ENCODE data around the gene PXYLP1.

The PXYLP1 gene

GRCh38 chr3:141242377-141243092 lies 10.9 kb downstream of the PXYLP1 start:
- H2BK120ac ChIP-seq (ENCODE audit: low read depth, low read length), result no peak overlapping the region
- H2BK5ac ChIP-seq (ENCODE audit: low read length), result no peak overlapping the region
- no CpG with 5 or more reads among the region's 5 CpGs for WGBS, 2 donors (ENCODE audit: extremely low coverage in 2 of 2, insufficient read length in 2 of 2, insufficient replicate concordance in 1 of 2)
- no peak overlapping the region for H4K8ac ChIP-seq (ENCODE audit: low read depth, low read length)
- H4K91ac ChIP-seq (ENCODE audit: low read depth, low read length, poor library complexity), result no peak overlapping the region
- no peak overlapping the region for H3K4ac ChIP-seq (ENCODE audit: low read length)
- no peak overlapping the region for H2AFZ ChIP-seq (ENCODE audit: low read length)
- no peak for DNase-seq (ENCODE audit: low spot score)
- no peak overlapping the region for H2BK15ac ChIP-seq (ENCODE audit: low read length)
- no peak overlapping the region for H3K14ac ChIP-seq (ENCODE audit: low read length)
- H3K9me3 ChIP-seq (replicated peaks in 1 of 2; ENCODE audit: control insufficient read depth in 2 of 2, insufficient read depth in 1 of 2, low read depth in 1 of 2, low read length in 2 of 2), result peaks cover 0 to 5% of the 10 kb centered on the region in 2 donors
- H3K27me3 ChIP-seq (ENCODE audit: control insufficient read depth in 3 of 3, insufficient read depth in 3 of 3, low read depth in 1 of 3, low read length in 3 of 3), result no peaks in the 10 kb centered on the region
- H3K4me3 ChIP-seq (ENCODE audit: low read length in 2 of 2), result no peak overlapping the region
- H3K23ac ChIP-seq (ENCODE audit: low read depth, low read length, poor library complexity), result no peak overlapping the region
- H3K18ac ChIP-seq (ENCODE audit: low read length), result peak overlapping the region; percentile 50
- peaks cover 0 to 42% of the 10 kb centered on the region in 2 donors for H3K36me3 ChIP-seq (replicated peaks in 1 of 2; ENCODE audit: control insufficient read depth in 2 of 2, insufficient read depth in 2 of 2, low read length in 2 of 2)
- H2BK12ac ChIP-seq (ENCODE audit: low read length), result no peak overlapping the region
- H3K4me1 ChIP-seq (ENCODE audit: control insufficient read depth in 2 of 2, insufficient read depth in 1 of 2, low read depth in 1 of 2, low read length in 2 of 2), result peaks cover 0 to 8% of the 10 kb centered on the region in 2 donors
- no peak overlapping the region for H3K27ac ChIP-seq (replicated peaks; ENCODE audit: low read length)
- no peak overlapping the region for H2AK5ac ChIP-seq (ENCODE audit: low read depth, low read length)
- H3K79me1 ChIP-seq (ENCODE audit: low read depth, low read length), result peaks cover 3% of the 10 kb centered on the region
- H3K9ac ChIP-seq (ENCODE audit: low read depth, low read length, poor library complexity), result no peak overlapping the region
- H3K4me2 ChIP-seq (ENCODE audit: insufficient read depth, low read length, poor library complexity, severe bottlenecking), result no peak overlapping the region

DNA sequence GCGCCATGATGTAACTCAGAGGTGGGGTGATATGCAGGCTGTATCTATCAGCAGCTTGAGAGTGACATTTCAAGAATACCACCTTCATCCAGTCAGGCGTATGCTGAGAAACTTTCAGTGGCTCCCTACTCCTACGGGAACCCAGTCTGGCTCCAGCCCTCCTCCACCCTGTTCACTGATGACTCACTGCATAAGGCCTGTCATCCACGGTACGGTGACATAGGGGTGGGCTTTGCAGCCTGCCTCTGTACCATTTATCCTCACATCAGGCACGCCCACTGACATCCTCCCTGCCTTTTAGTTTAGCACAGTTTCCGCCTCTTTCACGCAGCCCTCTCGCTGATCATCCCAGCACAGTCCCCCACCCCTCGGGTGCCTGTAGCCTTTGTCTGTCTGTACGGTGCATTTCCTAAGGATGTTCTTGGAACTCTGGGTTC lies 11.7 kb downstream of the PXYLP1 start:
- no peak overlapping the region for H2BK5ac ChIP-seq (ENCODE audit: low read length)
- no peaks in the 10 kb centered on the region for H3K27me3 ChIP-seq (ENCODE audit: control insufficient read depth in 3 of 3, insufficient read depth in 3 of 3, low read depth in 1 of 3, low read length in 3 of 3)
- no peak for DNase-seq (ENCODE audit: low spot score)
- H3K4me3 ChIP-seq (ENCODE audit: low read length in 2 of 2), result peak overlapping the region in 1 of 2 donors; percentile 39
- peak overlapping the region; percentile 70 for H3K23ac ChIP-seq (ENCODE audit: low read depth, low read length, poor library complexity)
- no peak overlapping the region for H2AK5ac ChIP-seq (ENCODE audit: low read depth, low read length)
- peak overlapping the region; percentile 14 for H3K14ac ChIP-seq (ENCODE audit: low read length)
- H2AFZ ChIP-seq (ENCODE audit: low read length), result no peak overlapping the region
- no peak overlapping the region for H3K4me2 ChIP-seq (ENCODE audit: insufficient read depth, low read length, poor library complexity, severe bottlenecking)
- H3K4ac ChIP-seq (ENCODE audit: low read length), result no peak overlapping the region
- no peak overlapping the region for H3K27ac ChIP-seq (replicated peaks; ENCODE audit: low read length)
- H2BK120ac ChIP-seq (ENCODE audit: low read depth, low read length), result no peak overlapping the region
- H3K18ac ChIP-seq (ENCODE audit: low read length), result peak overlapping the region; percentile 55
- peaks cover 0 to 37% of the 10 kb centered on the region in 2 donors for H3K36me3 ChIP-seq (replicated peaks in 1 of 2; ENCODE audit: control insufficient read depth in 2 of 2, insufficient read depth in 2 of 2, low read length in 2 of 2)
- H2BK12ac ChIP-seq (ENCODE audit: low read length), result no peak overlapping the region
- peak overlapping the region; percentile 39 for H3K9ac ChIP-seq (ENCODE audit: low read depth, low read length, poor library complexity)
- peaks cover 3% of the 10 kb centered on the region for H3K79me1 ChIP-seq (ENCODE audit: low read depth, low read length)
- WGBS, 2 donors (ENCODE audit: extremely low coverage in 2 of 2, insufficient read length in 2 of 2, insufficient replicate concordance in 1 of 2), result no CpG with 5 or more reads among the region's 11 CpGs
- H3K9me3 ChIP-seq (replicated peaks in 1 of 2; ENCODE audit: control insufficient read depth in 2 of 2, insufficient read depth in 1 of 2, low read depth in 1 of 2, low read length in 2 of 2), result peaks cover 0 to 5% of the 10 kb centered on the region in 2 donors
- no peak overlapping the region for H2BK15ac ChIP-seq (ENCODE audit: low read length)
- H3K4me1 ChIP-seq (ENCODE audit: control insufficient read depth in 2 of 2, insufficient read depth in 1 of 2, low read depth in 1 of 2, low read length in 2 of 2), result peaks cover 0 to 8% of the 10 kb centered on the region in 2 donors
- H4K91ac ChIP-seq (ENCODE audit: low read depth, low read length, poor library complexity), result no peak overlapping the region
- no peak overlapping the region for H4K8ac ChIP-seq (ENCODE audit: low read depth, low read length)

DNA sequence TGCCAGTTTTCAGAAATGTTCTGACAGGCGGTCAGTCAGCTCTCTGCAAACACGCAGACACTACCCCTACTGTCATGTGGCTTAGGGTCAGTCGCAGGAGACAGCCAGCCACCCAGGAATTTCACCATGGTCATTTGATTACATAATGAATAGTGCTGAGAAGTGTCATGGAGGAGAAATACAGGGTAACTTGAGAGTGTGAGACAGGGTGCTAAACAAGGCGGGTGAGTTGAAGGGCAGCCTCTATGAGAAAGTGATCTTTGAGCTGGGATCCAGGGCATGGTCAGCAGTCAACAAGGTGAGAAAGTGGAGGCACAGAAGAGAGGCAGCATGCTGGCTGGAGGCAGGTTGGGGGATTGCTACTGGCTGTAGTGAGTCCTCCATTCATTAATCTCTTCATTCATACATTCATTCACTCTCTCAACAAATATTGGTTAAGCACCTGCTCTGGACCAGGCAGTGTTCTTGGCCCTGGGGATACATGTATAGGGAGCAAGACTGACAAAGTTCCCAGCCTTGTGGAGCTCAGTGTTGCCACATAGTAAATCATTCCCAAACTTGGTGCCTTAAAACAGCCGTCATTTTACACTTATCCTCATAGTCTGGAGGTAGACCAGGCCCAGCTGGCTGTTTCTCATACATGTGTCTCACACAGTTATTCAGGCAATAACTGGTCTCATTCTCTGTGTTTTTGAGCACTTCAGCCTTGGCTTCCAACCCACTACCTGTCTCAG lies 14.8 kb downstream of the PXYLP1 start:
- Histone ChIP-seq H2BK120ac (ENCODE audit: low read depth, low read length) (no peak overlapping the region), H3K4ac (ENCODE audit: low read length) (no peak overlapping the region), H3K36me3 (replicated peaks in 1 of 2; ENCODE audit: control insufficient read depth in 2 of 2, insufficient read depth in 2 of 2, low read length in 2 of 2) (peaks cover 2 to 46% of the 10 kb centered on the region in 2 donors), H3K14ac (ENCODE audit: low read length) (no peak overlapping the region), H2AK5ac (ENCODE audit: low read depth, low read length) (no peak overlapping the region), H3K4me1 (ENCODE audit: control insufficient read depth in 2 of 2, insufficient read depth in 1 of 2, low read depth in 1 of 2, low read length in 2 of 2) (peaks cover 0 to 6% of the 10 kb centered on the region in 2 donors), H3K18ac (ENCODE audit: low read length) (no peak overlapping the region), H3K79me1 (ENCODE audit: low read depth, low read length) (peaks cover 3% of the 10 kb centered on the region), H3K4me3 (ENCODE audit: low read length in 2 of 2) (peak overlapping the region in 1 of 2 donors; percentile 51), H3K9me3 (replicated peaks in 1 of 2; ENCODE audit: control insufficient read depth in 2 of 2, insufficient read depth in 1 of 2, low read depth in 1 of 2, low read length in 2 of 2) (peaks cover 0 to 5% of the 10 kb centered on the region in 2 donors), H3K4me2 (ENCODE audit: insufficient read depth, low read length, poor library complexity, severe bottlenecking) (no peak overlapping the region), H3K27ac (replicated peaks; ENCODE audit: low read length) (no peak overlapping the region), H2BK5ac (ENCODE audit: low read length) (no peak overlapping the region), H4K8ac (ENCODE audit: low read depth, low read length) (no peak overlapping the region), H2BK15ac (ENCODE audit: low read length) (no peak overlapping the region), H3K9ac (ENCODE audit: low read depth, low read length, poor library complexity) (no peak overlapping the region), H4K91ac (ENCODE audit: low read depth, low read length, poor library complexity) (no peak overlapping the region), H2BK12ac (ENCODE audit: low read length) (no peak overlapping the region), H2AFZ (ENCODE audit: low read length) (no peak overlapping the region), H3K23ac (ENCODE audit: low read depth, low read length, poor library complexity) (no peak overlapping the region), H3K27me3 (ENCODE audit: control insufficient read depth in 3 of 3, insufficient read depth in 3 of 3, low read depth in 1 of 3, low read length in 3 of 3) (no peaks in the 10 kb centered on the region)
- no peak for DNase-seq (ENCODE audit: low spot score)
- no CpG with 5 or more reads among the region's 5 CpGs for WGBS, 2 donors (ENCODE audit: extremely low coverage in 2 of 2, insufficient read length in 2 of 2, insufficient replicate concordance in 1 of 2)

DNA sequence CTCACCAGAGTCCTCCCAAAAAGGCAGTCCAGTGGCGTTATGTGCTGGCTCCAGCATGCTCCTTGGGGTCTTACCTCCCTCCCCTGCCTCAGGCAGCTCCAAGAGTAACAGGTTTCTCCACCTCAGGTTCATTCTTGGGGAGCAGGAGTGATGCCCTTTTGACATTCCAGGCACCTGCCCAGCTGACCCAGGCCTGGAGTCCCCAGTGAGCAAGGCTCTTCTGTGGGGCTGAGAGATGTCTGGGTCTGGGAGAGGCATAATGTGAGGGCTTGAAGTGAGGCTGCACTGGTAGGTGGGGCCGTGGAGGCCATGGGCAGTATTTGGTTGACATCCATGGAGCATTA lies 15.3 kb downstream of the PXYLP1 start:
- Histone ChIP-seq H2AK5ac (ENCODE audit: low read depth, low read length) (no peak overlapping the region), H3K27me3 (ENCODE audit: control insufficient read depth in 3 of 3, insufficient read depth in 3 of 3, low read depth in 1 of 3, low read length in 3 of 3) (no peaks in the 10 kb centered on the region), H3K23ac (ENCODE audit: low read depth, low read length, poor library complexity) (no peak overlapping the region), H3K79me1 (ENCODE audit: low read depth, low read length) (peaks cover 3% of the 10 kb centered on the region), H3K9ac (ENCODE audit: low read depth, low read length, poor library complexity) (no peak overlapping the region), H2BK120ac (ENCODE audit: low read depth, low read length) (no peak overlapping the region), H3K27ac (replicated peaks; ENCODE audit: low read length) (no peak overlapping the region), H3K18ac (ENCODE audit: low read length) (no peak overlapping the region), H3K14ac (ENCODE audit: low read length) (no peak overlapping the region), H2BK12ac (ENCODE audit: low read length) (no peak overlapping the region), H3K4me1 (ENCODE audit: control insufficient read depth in 2 of 2, insufficient read depth in 1 of 2, low read depth in 1 of 2, low read length in 2 of 2) (peaks cover 0 to 6% of the 10 kb centered on the region in 2 donors), H2BK15ac (ENCODE audit: low read length) (no peak overlapping the region), H3K4me2 (ENCODE audit: insufficient read depth, low read length, poor library complexity, severe bottlenecking) (no peak overlapping the region), H3K9me3 (replicated peaks in 1 of 2; ENCODE audit: control insufficient read depth in 2 of 2, insufficient read depth in 1 of 2, low read depth in 1 of 2, low read length in 2 of 2) (peaks cover 0 to 5% of the 10 kb centered on the region in 2 donors), H2BK5ac (ENCODE audit: low read length) (no peak overlapping the region), H4K91ac (ENCODE audit: low read depth, low read length, poor library complexity) (no peak overlapping the region), H3K36me3 (replicated peaks in 1 of 2; ENCODE audit: control insufficient read depth in 2 of 2, insufficient read depth in 2 of 2, low read length in 2 of 2) (peaks cover 2 to 45% of the 10 kb centered on the region in 2 donors), H4K8ac (ENCODE audit: low read depth, low read length) (no peak overlapping the region), H2AFZ (ENCODE audit: low read length) (no peak overlapping the region), H3K4me3 (ENCODE audit: low read length in 2 of 2) (no peak overlapping the region), H3K4ac (ENCODE audit: low read length) (no peak overlapping the region)
- no peak for DNase-seq (ENCODE audit: low spot score)
- no CpG with 5 or more reads among the region's 2 CpGs for whole genome bisulfite sequencing, 2 donors (ENCODE audit: extremely low coverage in 2 of 2, insufficient read length in 2 of 2, insufficient replicate concordance in 1 of 2)
